ENCODE results near the gene SLC4A2.

Gene SLC4A2

GRCh38 chr7:151120896-151121295 is 61.5 kb downstream of the SLC4A2 start:
- H3K27me3 ChIP-seq (replicated peaks; ENCODE audit: control insufficient read depth, insufficient read depth, low read length), result no peaks in the 10 kb centered on the region
- peaks cover 14% of the 10 kb centered on the region for H3K36me3 ChIP-seq (ENCODE audit: control insufficient read depth, insufficient read depth, low read length)
- TF ChIP-seq CTCF (IDR thresholded peaks at IDR 0.05; ENCODE audit: insufficient read depth, low read length, poor library complexity, severe bottlenecking), result no peak
- no peak for DNase-seq (ENCODE audit: extremely low read depth, insufficient read length)
- no peak overlapping the region for H3K4me3 ChIP-seq (replicated peaks; ENCODE audit: low read depth, low read length)

- H3K36me3 ChIP-seq (ENCODE audit: control insufficient read depth, insufficient read depth, low read length), result peaks cover 14% of the 10 kb centered on the region
- no peak for TF ChIP-seq CTCF (IDR thresholded peaks at IDR 0.05; ENCODE audit: insufficient read depth, low read length, poor library complexity, severe bottlenecking)
- no peak for DNase-seq (ENCODE audit: extremely low read depth, insufficient read length)
- H3K27me3 ChIP-seq (replicated peaks; ENCODE audit: control insufficient read depth, insufficient read depth, low read length), result no peaks in the 10 kb centered on the region
- H3K4me3 ChIP-seq (replicated peaks; ENCODE audit: low read depth, low read length), result no peak overlapping the region
Measured at GRCh38 chr7:151121380-151122170, 62.2 kb downstream of the SLC4A2 start.

GRCh38 chr7:151122276-151122675 is 62.9 kb downstream of the SLC4A2 start:
- no peak for TF ChIP-seq CTCF (IDR thresholded peaks at IDR 0.05; ENCODE audit: insufficient read depth, low read length, poor library complexity, severe bottlenecking)
- peaks cover 14% of the 10 kb centered on the region for H3K36me3 ChIP-seq (ENCODE audit: control insufficient read depth, insufficient read depth, low read length)

GRCh38 chr7:151122796-151123157 is 63.4 kb downstream of the SLC4A2 start:
- no peak for TF ChIP-seq CTCF (IDR thresholded peaks at IDR 0.05; ENCODE audit: insufficient read depth, low read length, poor library complexity, severe bottlenecking)
- DNase-seq (ENCODE audit: extremely low read depth, insufficient read length), result no peak
- Histone ChIP-seq H3K4me3 (replicated peaks; ENCODE audit: low read depth, low read length) (no peak overlapping the region), H3K36me3 (ENCODE audit: control insufficient read depth, insufficient read depth, low read length) (peaks cover 14% of the 10 kb centered on the region), H3K27me3 (replicated peaks; ENCODE audit: control insufficient read depth, insufficient read depth, low read length) (no peaks in the 10 kb centered on the region)

More at GRCh38 chr7:151122276-151122675, 62.9 kb downstream of the SLC4A2 start:
- DNase-seq (ENCODE audit: extremely low read depth, insufficient read length), result no peak
- Histone ChIP-seq H3K4me3 (replicated peaks; ENCODE audit: low read depth, low read length) (no peak overlapping the region), H3K27me3 (replicated peaks; ENCODE audit: control insufficient read depth, insufficient read depth, low read length) (no peaks in the 10 kb centered on the region)

- Histone ChIP-seq H3K27me3 (replicated peaks; ENCODE audit: control insufficient read depth, insufficient read depth, low read length) (no peaks in the 10 kb centered on the region), H3K4me3 (replicated peaks; ENCODE audit: low read depth, low read length) (no peak overlapping the region), H3K36me3 (ENCODE audit: control insufficient read depth, insufficient read depth, low read length) (peaks cover 12% of the 10 kb centered on the region)
- DNase-seq (ENCODE audit: extremely low read depth, insufficient read length), result no peak
- TF ChIP-seq CTCF (IDR thresholded peaks at IDR 0.05; ENCODE audit: insufficient read depth, low read length, poor library complexity, severe bottlenecking), result no peak
Measured at GRCh38 chr7:151123158-151123821, 63.9 kb downstream of the SLC4A2 start.

Measured in GM06990 (cell line).